Suppressor macrophage treated with lipopolysaccharide for 1 hour (primary cell): ENCODE measurements around the gene CDSN.
"Not testable (repeated sequence)": the region's sequence is repeated elsewhere in the genome, so short reads cannot be mapped to it uniquely, and the experiment has no call there.

Experiments used
- DNase-seq, 3 donors: peaks; one replicate each; pipeline ENCODE4 v3.0.0-alpha.2; 2020 to 2022

Gene CDSN

GRCh38 chr6:31081872-31082271, 38.4 kb downstream of the CDSN start:
- peak in 1 of 3 donors; percentile 24 for DNase-seq

- DNase-seq, result peak; percentile 65 to 83 (median 81)
Measured at GRCh38 chr6:31079656-31080261, 40.5 kb downstream of the CDSN start.

- no peak for DNase-seq
Measured at GRCh38 chr6:31076611-31077010, 43.6 kb downstream of the CDSN start.

- DNase-seq, result peak in 1 of 3 donors; percentile 16
Measured at GRCh38 chr6:31075528-31075927, 44.7 kb downstream of the CDSN start.

- DNase-seq, result peak in 1 of 3 donors; percentile 8
Measured at GRCh38 chr6:31074401-31074800, 45.8 kb downstream of the CDSN start.

- peak in 1 of 3 donors; percentile 25 for DNase-seq
Measured at GRCh38 chr6:31070711-31071197, 49.5 kb downstream of the CDSN start.

GRCh38 chr6:31068669-31069340, 51.4 kb downstream of the CDSN start:
- peak; percentile 78 to 86 (median 85) for DNase-seq

- DNase-seq, result not testable (repeated sequence)
Measured at GRCh38 chr6:31067891-31068668, 52.2 kb downstream of the CDSN start.

GRCh38 chr6:31067028-31067427, 53.2 kb downstream of the CDSN start:
- DNase-seq, result not testable (repeated sequence)

GRCh38 chr6:31065556-31065955, 54.7 kb downstream of the CDSN start:
- DNase-seq, result peak in 1 of 3 donors; percentile 16
